GM21619 (cell line): ENCODE data around the gene IKZF2.
"Not testable (repeated sequence)": the region's sequence is repeated elsewhere in the genome, so short reads cannot be mapped to it uniquely, and the experiment has no call there.

Experiments
- ATAC-seq: cut with Tn5 transposase; IDR thresholded peaks from one replicate; pipeline ENCODE4 v1.9.1; 2021; ENCODE audit not compliant: unreplicated experiment

Gene IKZF2

DNA sequence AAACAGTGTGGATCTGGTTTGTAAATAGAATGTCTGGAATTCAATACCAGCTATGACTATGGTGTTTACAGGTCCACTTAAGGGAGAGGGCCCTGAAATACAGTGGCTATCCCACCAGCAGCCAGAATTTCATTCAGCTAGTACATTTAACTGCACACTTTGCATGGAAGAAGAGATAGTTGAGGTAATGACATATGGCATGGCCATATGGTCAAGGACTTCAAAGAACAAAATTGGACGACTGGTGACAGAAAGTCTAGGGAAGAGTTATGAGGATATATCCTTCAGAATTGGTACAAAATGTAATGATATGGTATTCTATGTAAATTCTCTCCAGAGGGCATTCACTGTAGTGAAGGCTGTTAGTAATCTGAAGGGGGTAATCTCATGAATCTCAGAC is 105.0 kb downstream of the IKZF2 start:
- ATAC-seq = no peak

DNA sequence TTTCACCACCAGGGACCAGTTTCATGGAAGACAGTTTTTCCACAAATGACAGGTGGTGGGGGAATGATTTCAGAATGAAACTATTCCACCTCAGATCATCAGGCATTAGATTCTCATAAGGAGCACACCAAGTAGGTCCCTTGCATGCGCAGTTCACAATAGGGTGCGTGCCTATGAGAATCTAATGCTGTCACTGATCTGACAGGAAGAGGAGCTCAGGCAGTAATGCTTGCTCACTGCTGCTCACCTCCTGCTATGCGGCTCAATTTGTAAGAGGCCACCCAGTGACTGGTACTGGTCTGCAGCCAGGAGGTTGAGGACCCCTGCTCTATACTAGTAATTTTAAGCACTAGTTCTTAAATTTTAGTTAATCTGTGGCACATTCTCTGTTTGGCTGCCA is 107.8 kb downstream of the IKZF2 start:
- ATAC-seq = no peak

DNA sequence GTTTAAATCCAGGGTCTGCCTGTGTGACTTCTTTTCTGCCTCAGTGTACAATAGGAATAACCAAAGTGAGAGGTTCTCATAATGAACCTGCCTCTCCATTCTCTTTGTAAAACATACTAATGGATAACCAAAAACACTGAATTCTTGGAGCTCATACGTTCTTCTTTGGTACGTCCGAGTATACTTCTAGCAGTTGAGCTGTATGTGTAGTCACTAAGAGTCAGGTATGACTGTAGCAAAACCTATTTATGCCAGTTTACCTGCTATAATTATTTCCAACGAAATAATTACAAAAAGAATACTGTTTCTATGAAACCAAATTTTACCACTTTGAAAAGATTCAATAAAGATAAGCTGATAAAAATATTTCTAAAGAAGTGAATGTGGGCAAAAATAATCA is 109.2 kb downstream of the IKZF2 start:
- ATAC-seq = no peak

DNA sequence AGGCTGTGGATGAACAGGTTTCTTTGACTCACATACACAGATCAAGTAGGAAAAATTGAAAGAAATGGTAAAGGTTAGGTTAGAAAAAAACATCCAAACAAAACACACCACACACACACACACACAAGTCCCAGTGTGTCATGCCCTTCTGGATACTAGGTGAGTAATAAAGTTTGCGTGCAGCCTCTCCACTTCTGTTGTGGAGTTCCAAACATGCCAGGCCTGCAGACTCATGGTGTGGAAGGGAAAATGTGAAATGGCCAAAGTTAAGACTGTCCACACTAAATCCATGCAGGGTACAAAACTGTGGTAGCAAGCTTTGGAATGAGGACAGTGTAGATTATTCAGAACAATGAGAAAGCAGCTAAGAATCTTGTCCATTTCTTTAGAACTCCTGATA is 114.6 kb downstream of the IKZF2 start:
- no peak for ATAC-seq

DNA sequence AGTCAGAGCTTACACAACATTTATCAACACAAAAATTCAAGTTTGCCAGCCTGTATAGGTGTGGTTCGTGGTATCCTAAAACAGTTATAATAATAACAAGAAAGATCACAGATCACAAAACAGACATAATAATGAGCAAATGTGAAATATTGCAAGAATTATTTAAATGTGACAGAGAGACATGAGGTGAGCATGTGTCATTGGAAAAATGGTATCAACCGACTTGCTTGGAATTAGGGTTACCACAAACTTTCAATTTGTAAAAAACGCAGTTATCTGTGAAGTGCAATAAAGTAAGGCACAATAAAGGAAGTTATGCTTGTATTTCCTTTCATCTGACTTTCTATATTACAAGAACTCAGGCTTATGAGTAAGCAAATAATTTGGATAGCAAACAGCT is 116.8 kb downstream of the IKZF2 start:
- ATAC-seq = no peak

DNA sequence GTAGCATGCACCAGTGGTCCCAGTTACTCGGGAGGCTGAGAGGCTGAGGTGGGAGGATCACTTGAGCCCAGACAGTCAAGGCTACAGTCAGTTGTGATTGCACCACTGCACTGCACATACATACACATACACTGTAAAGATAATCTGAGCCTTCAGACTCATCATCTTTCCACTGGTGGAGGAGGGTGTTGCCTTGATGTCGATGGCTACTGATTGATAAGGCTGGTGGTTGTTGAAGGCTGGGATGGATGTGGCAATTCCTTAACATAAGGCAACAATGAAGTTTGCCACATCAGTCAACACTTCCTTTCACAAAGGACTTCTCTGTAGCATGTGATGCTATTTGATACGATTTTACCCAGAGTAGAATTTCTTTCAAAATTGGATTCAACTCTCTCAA is 118.8 kb downstream of the IKZF2 start:
- ATAC-seq = no peak

DNA sequence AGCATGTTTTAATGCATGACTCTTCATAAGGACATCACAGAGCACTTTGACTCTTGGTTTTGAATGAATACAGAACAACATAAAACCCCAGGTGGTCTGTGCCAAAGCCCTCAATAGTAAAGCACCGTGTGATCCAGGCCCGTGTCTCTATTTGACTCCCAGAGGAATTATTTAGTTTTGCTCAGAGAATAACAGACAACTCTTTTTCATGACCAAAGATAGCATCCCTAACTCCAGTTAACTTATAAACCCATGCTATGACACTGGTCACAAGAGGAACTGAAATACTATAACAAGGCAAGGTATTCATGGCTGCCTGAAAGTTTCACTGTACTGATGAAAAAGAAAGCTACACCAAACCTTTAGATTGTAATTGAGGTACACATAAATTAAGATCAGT is 128.4 kb downstream of the IKZF2 start:
- peak; percentile 66 for ATAC-seq

DNA sequence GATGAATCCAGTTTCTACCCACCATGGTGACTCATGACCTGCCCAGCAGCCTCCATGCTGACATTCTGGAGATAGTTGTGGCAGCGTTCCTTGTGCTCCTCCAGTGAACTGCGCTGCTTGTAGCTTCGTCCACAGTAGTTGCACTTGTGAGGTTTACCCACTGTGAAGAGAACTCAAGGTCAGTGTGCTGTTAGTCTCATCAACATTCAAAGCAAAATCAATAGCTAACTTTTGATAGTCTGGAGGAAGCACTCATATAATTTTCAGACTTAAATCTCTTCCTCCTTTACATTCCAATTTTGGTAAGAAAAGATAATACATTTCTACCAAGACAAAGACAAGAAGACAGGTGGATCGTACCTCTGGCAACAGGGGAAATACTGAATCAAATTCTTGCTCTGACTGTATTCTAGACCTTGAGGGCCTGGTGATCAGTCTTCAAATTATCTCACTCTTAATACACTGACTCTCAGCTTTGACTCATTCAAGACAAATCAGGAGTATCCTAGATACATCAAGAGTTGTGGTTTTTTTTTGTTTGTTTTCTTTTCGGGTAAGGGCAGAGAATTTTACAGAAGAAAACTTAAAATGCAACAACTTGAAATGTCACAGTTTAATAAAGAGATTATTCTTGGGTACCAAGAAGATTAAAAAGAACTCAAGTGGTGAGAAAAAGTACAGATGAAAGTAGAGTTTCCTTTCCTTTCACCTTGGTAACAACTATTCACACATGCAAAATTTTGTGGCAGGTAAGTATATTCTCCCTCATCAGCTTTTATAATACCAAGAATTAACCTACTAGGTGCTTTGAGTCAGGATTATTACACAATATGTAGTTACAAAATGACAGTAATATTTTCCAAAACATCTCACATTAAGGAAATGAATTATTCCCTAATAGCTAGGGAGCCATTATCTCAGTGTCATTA is 129.2 kb downstream of the IKZF2 start:
- ATAC-seq = peak; percentile 75

DNA sequence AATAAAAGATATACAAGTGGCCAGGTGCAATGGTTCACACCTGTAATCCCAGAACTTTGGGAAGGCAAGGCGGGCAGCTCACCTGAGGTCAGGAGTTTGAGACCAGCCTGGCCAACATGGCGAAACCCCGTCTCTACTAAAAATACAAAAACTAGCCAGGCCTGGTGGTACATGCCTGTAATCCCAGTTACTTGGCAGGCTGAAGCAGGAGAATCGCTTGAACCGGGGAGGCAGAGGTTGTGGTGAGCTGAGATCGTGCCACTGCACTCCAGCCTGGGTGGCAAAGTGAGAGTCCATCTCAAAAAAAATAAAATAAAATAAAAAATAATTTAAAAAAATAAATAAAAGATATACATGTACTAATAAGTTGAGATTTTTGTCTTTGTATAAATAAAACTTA is 130.5 kb downstream of the IKZF2 start:
- not testable (repeated sequence) for ATAC-seq

DNA sequence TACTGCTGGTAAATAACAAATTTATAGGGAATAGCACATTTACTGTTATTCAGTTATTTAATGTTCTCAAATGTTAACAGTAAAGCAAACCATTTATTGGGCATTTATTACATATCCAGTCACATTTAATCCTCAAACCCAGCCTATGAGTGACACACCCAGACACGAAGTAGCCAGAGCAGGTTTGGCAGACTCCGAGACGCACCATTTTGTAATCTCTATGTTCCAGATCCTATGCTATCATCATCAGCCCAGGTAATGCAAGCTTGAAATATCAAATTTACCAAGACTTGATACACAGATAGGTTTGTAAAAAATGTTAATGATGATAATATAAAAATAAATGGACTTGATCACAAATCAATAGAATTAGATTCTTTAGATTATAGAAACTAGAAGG is 131.1 kb downstream of the IKZF2 start:
- no peak for ATAC-seq

DNA sequence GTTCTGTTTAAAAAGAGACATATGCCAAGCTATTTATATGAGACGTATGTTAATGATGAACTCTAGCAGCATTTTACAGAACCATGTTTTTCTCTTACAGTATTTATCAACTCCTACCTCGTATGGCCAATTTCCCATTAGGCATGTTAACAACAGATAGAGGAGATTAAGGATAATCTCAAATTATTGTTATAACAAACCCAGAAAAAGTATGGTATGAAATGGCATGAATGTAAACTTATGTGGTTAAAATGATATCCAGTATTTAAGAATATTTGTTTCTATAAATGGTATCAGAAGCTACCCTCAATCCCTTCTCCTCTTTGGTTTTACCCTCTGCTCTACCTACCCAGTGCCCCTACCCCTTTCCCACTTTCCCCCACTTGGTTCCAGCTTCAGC is 132.0 kb downstream of the IKZF2 start:
- ATAC-seq = no peak

DNA sequence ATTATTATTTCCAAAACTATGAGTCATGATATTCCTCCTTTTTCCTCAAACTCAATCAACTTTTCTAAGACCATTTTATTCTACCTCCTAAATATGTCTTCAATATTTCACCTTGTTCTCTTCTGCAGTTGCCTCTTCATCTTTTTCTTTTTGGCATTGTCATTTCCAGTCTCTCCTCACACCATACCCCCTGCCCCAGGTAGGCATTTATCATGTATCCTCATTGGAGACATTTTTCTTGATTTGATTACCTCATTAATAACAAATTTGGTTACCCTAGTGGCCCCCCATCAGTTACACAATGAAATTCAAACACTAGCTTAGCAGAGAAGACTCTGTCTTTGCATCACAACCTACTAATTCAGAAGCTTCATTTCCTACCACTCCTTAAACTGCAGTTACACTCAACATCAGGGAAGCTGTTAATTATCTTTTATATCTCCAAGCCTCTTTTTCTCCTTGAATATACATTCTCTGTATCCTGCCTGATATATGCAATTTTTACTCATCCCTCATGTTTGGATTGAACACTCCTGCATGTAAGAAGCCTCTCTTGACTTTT is 133.0 kb downstream of the IKZF2 start:
- no peak for ATAC-seq

DNA sequence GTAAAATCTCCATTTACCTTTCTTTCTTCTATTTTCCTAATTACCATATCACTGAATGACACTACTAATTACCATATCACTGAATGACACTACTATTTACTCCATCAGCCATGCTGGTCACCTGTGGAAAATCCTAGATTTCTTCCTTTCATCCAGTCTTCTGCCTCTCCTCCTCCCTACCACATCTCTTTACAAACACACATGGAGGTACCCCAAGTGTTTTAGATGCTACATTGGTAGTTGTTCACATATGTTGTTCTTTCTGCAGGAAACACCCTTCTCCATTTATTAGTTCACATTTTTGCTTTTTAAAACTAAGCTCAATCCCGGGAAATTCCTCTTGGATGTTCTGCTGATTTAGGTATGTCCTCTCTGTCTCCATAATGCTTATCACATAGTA is 134.0 kb downstream of the IKZF2 start:
- ATAC-seq = no peak

DNA sequence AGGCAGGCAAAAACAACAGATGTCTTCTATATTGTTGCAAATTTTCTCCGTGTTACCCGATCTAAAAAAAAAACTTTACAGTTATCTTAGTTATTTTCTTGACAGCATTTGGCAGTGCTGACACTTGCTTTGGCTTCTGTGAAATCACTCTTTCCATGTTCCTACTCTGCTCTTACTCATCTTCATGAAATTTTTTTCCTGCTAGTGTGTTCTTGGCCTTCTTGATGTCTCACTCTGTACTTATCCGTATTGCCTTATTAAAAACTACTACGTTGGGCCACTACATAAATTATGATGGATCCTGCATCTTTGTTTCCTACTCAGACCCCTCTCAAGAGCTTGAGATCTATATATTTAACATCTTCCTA is 134.4 kb downstream of the IKZF2 start:
- ATAC-seq = no peak

DNA sequence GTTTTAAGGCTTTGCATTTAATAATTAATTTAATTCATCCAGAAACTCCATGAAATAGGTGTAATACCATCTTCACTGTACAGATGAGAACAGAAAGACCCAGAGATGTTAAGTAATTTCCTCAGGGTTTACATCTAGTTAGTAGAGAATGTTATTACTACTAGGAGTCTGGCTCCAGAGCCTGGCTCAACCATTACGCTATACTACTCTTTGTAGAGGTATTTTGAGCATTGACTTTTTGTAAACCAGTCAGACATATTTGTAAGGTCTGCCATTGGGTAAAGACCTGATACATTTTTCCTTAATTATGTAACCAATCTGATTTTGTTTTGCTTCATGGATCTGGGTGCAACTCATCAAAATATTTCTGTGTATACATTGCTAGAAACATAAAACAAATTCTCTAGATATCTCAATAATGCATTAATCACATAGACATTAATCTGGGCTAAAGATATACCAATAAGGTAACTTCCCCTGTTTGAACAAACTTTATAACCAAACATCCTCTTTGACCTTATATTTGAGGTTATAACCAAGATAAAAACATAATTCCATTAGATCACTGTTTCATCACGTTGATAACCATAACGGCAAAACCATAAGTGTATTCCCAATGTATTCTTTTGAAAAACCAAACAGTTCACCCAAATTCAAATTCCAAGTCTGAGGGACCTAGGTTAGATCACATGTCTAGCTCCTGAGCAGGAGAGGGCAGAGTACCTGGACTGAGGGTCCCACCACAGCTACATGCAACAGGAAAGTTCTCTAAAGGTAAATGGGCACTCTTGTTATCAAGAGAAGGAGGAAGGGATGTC is 135.0 kb downstream of the IKZF2 start:
- ATAC-seq = peak; percentile 31

DNA sequence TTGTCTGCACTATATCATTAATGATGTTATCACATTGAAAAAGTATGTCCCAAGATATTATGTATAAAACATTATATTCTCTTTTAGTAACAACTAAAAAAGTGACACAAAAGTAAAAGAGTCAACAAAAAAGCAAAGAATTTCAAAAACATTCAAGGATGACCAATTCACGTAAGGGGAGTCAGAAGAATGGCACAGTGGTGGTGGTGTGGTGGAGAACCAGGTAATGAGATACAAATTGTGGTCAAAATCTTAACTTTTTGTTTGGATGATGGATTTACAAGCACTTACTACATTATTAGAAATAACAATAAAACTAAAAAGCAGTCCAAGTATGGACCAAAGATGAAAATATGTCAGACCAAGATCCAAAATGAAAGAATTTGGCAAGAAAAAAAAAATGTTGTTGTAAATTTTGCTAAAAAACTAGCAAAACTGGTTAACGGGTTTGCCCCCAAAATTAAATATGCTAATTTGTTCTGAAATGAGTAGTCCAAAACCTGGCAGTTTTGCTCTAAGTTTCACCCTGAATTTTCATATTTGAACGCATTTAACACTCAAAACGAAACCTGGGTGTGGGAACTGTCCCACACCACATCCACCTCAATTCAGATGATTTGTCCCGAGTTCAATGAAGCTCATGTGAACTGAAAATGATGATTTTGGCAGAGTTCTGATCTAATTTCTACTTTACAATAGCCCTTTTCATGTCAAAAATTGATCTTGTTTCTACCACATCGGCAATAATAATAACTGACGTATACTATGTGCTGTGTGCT is 135.8 kb downstream of the IKZF2 start:
- ATAC-seq = peak; percentile 76

DNA sequence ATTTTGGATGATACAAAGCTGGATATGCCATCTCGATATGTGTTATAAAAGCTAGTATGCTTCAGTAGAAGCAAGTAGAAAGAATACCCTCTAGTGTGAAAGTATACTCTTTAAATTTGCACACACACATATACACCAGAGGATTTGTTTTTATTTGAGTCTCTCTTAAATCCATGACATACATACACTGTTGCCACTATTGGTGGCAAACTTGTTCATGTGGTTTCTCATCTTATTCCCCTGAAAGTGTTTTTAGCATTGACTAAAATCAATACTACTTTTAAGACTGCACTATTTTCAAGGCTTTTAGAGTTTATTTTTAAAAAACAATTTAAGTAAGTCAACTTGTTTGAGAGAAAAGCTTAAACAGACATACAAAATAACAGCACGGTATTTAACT is 137.4 kb downstream of the IKZF2 start:
- ATAC-seq = no peak

DNA sequence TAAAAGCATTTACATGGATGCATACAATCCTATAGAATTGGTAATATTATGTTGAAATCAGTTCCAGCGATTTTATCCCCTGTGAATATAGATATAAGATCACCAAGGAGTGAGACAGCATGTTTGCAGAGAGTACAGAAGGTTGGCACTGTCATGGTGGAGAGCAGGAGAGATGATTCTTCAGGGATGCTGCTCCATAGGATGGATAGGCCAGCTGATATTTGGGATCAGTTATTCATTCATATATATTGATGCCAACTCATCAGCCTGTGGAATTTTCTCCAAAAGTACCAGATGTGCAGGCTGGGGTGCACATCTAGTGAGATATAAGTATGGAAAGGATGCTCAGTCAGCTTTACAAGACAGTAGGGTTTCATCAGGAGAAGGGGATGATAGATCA is 139.9 kb downstream of the IKZF2 start:
- ATAC-seq = no peak

DNA sequence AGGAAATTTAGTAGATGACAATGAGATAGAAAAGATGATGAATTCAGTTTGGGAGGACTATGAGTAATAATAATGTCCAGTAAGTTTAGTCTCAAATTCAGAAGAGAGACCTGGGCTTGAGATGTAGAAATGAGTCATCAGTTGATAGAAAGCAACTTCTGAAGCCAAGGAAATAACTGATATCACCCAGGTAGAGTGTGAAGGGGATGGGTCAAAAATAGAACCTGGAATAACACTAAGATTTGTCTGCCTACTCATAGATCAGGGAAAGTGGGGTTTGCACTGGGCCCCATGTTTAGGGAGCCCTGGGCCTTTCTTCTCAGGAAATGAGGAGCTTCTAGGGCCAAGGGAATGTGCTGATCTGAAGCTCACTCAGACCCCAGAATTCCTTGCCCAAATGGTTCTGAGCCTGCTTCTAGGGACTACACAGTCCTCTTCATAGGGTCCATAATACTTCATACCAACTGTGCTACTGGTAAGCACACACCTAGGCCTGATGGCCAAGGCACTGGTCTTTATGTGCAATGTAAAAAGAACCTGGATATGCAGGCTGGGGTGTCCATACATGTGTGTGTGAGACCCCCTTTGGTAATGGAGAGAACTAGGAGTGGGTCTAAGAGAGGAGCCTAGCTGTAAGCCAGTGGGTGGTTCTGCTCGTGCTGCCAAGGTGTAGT is 141.2 kb downstream of the IKZF2 start:
- peak; percentile 39 for ATAC-seq

DNA sequence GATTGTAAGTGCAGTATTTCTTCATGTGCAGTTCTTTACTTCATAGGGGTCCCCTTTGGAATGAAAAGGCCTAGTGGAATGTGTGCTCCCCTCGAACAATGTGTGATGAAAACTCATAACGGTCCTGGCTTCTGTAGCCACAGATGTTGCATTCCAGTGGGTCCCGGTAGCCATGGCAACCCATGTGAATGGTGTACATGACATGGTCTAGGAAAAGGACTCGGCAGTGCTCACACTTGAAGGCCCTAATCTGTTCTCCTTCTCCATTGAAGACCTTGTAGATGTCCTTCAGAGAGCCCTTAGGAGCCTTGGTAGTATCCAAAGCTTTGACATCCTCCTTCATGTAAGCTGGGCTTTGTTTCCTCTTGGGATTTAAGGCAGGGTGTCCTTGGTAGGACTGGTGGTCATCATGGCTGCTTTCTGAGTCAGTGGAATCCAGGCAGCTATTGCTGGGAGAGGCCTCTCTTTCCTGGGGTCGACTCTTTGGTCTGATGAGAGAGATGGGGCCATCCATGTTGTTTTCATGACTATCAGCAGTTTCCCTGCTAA is 144.0 kb downstream of the IKZF2 start:
- ATAC-seq = no peak
